HFF-Myc (cell line): ENCODE measurements around the gene CRLF2.
"Not testable (repeated sequence)": the region's sequence is repeated elsewhere in the genome, so short reads cannot be mapped to it uniquely, and the experiment has no call there.

Source experiments
- DNase-seq: peaks from one replicate; pipeline ENCODE4 v3.0.0-alpha.2; 2011; ENCODE audit warnings: low read depth; ENCODE audit errors: extremely low read depth
- H3K4me3 ChIP-seq: replicated peaks from 2 replicates; pipeline ENCODE4 v1.5.1; 2011; ENCODE audit warnings: low read depth, mild to moderate bottlenecking, control low read depth, low read length
- TF ChIP-seq, protein P1 (sequence below): IDR thresholded peaks from 2 replicates; pipeline ENCODE4 v1.5.1; 2012; ENCODE audit warnings: mild to moderate bottlenecking, low read depth, low read length, control low read depth; ENCODE audit errors: missing control alignments

CRLF2 gene, protein sequence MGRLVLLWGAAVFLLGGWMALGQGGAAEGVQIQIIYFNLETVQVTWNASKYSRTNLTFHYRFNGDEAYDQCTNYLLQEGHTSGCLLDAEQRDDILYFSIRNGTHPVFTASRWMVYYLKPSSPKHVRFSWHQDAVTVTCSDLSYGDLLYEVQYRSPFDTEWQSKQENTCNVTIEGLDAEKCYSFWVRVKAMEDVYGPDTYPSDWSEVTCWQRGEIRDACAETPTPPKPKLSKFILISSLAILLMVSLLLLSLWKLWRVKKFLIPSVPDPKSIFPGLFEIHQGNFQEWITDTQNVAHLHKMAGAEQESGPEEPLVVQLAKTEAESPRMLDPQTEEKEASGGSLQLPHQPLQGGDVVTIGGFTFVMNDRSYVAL

DNA sequence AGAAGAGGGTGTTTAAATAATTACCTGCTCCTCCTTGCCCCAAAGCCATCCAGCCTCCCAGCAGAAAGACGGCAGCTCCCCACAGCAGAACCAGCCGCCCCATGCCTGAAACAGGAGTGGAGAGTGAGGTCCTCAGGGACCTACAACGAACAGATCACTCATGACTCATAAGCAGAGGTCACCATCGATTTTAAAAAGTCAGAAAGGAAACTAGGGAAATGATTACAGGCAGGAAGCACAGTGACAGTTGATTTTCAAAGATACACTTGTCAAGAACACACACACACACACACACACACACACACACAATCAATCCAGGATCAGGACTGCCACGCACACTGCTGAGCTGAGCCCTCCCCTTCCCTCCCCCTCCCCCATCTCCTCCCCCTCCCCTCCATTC, at the start of gene CRLF2:
Gene CRLF2, minus strand, starts transcription at position 118 of the 400 bp plus-strand sequence. Its CDS starts 15 bp downstream, at position 103.
- TF ChIP-seq, protein P1, sequence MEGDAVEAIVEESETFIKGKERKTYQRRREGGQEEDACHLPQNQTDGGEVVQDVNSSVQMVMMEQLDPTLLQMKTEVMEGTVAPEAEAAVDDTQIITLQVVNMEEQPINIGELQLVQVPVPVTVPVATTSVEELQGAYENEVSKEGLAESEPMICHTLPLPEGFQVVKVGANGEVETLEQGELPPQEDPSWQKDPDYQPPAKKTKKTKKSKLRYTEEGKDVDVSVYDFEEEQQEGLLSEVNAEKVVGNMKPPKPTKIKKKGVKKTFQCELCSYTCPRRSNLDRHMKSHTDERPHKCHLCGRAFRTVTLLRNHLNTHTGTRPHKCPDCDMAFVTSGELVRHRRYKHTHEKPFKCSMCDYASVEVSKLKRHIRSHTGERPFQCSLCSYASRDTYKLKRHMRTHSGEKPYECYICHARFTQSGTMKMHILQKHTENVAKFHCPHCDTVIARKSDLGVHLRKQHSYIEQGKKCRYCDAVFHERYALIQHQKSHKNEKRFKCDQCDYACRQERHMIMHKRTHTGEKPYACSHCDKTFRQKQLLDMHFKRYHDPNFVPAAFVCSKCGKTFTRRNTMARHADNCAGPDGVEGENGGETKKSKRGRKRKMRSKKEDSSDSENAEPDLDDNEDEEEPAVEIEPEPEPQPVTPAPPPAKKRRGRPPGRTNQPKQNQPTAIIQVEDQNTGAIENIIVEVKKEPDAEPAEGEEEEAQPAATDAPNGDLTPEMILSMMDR = no peak
- DNase-seq = no peak
- no peak within 1 kb of the TSS for H3K4me3 ChIP-seq

DNA sequence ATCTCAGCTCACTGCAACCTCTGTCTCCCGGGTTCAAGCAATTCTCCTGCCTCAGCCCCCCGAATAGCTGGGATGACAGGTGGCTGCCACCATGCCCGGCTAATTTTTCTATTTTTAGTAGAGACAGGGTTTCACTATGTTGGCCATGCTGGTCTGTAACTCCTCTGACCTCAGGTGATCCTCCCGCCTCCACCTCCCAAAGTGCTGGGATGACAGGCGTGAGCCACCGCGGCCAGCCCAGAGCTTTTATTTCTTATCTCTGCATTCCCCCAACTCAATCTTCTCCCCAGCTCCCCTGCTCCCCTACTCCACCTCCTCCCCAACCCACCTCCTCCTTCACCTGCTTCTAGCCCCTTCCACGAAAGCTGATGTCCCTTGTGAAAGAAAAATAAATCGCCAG, 49.3 kb upstream of the CRLF2 start:
- DNase-seq, H3K4me3 ChIP-seq: not testable (repeated sequence)

DNA sequence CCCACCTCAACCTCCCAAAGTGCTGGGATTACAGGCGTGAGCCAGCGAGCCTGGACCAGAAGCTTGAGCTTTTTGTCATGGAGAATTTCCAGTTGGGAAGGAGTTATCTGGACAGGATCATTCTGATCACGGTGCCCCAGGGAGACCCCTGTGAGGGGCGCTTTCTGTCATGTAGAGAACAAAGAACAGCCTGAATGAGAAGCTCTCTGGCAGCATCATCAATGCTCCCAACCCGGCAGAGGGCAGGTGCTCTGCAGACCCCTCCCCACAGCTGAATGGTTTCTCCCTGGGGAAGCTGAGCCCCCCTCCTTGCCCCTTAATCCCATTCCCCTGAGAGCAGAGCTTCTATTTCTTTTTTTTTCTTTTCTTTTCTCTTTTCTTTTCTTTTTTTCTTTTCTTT, 48.8 kb upstream of the CRLF2 start:
- TF ChIP-seq, protein P1 = no peak
- DNase-seq = no peak
- H3K4me3 ChIP-seq = no peak overlapping the region

DNA sequence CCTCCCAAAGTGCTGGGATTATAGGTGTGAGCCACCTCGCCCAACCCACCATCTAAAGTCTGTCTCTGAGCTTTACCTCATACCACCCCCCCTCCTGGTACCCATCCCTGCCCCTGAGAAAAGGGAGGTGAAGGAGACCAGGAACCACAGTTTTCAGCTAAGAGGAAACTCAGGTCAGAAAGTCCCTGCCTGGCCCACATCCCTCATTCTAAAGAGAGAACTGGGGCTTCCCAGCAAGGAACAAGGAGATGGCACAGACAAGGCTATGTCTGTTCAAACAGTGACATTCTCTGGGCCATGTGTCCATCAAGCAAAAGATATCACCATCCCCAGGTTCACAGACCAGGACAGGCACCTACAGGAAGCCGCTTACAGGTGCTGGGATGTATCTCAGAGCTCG, 40.4 kb upstream of the CRLF2 start:
- DNase-seq = no peak
- TF ChIP-seq, protein P1 = no peak
- no peak overlapping the region for H3K4me3 ChIP-seq

DNA sequence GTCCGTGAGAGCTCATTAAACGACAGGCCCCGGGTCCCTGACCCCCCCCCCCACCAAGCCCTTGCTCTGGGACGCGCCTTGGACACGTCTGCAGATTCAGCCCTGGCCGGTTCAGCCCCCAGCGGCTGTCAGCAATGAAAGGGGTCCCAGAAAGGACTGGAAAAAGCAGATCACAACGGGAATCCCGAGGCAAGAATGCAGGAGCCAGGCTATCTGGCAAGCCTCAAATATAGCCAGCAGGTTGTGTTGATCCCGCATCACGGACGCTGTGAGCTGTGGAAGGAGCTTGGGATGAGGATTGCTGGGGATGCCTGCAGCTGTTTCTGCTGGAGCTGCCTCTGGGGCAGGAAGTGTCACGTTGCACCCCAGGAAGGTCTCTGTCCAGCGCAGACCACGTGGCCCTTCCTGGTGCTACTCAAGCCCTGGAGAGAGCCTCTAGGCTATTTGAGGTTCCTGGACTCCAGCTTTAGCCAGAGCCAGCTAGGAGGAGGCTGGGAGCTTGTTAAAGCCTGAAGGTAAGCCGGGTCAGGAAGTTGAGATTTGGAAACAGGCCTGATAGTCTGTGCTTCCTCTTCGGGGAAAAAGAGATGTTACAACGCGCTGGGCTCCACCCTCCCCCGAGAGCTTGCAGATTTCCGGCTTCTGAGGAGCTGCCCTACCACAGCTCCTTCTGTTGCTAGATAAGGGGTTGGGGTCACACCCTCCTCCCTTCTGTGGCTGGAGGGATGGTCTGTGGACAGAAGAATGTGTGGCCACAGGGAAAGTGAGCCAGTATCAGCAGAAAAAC, 36.8 kb upstream of the CRLF2 start:
- DNase-seq = peak; percentile 70
- peak overlapping the region; percentile 28 for H3K4me3 ChIP-seq
- TF ChIP-seq, protein P1 = no peak

DNA sequence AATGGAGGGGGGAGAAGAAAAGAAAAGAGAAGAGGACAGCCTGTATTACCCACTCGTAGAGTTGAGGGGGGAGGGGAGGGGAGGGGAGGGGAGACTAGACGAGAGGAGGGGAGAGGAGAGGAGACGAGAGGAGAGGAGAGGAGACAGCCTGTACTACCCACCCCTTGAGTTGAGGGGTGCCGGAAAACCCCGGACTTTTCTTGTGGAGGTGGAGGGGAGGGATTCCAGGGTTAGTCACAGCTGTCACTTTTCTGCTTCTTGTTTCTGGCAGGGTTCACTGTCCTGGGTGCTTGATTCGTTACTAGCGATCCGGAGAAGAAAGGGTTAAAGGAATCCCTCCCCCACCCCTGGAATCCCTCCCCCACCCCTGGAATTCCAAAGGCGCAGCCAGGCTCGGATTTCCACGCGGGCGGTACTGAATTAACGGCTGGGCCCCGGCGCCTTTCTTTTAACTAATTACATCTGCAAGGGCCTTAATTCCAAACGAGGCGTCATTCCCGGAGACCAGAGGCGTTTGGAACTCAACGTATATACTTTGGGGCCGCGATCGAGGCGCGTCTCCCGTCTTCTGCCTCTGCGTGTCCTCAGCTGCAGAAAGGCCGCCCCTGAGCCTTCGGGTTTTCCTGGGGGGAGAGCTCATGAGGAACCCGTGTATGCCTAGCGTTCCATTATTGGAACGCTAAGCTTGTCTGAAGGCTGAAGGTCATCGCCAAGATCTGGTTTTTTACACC, 36.0 kb upstream of the CRLF2 start:
- TF ChIP-seq, protein P1 = no peak
- peak overlapping the region; percentile 28 for H3K4me3 ChIP-seq
- no peak for DNase-seq

DNA sequence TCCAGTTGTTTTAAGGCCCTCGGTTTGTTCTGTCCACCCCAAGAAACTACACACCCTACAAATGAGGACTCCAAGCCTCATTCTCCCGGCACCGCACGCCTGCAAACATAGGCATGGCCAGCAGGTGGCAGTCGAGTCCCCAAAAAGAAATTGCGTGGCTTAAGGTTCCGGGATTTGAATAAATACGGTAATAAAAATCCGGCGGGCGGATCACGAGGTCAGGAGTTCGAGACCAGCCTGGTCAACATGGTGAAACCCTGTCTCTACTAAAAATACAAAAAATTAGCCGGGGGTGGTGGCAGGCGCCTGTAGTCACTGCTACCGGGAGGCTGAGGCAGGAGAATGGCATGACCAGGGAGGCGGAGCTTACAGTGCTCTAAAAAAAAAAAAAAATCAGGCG, 34.4 kb upstream of the CRLF2 start:
- H3K4me3 ChIP-seq = no peak overlapping the region
- TF ChIP-seq, protein P1 = peak; percentile 84
- DNase-seq = peak; percentile 38
